ENCODE measurements around the gene AS3MT.
"Not testable (repeated sequence)": the region's sequence is repeated elsewhere in the genome, so short reads cannot be mapped to it uniquely, and the experiment has no call there.

The AS3MT gene

DNA sequence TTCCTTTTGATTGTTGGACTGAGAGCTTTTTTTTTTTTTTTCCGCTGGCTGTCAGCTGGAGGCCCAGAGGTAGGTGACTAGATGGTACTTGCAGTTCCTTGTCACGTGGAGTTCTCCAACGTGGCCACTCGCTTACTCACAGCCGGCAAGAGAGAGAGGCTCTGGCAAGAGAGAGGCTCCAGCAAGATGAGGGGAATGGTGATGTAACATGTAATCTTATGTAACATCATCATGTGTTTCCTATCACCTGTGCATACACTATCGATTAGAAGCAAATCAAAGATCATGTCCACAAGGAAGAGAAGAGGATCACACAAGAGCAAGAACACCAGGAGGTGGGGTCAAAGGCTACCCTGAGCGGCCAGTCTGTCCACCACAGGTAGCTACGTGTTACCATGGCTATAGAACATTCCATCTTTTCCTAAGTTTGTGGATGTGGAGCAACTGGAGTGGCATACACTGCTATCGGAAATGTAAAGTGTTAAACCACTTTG lies 19.2 kb upstream of the AS3MT start:
- H3K9me2 ChIP-seq (replicated peaks; ENCODE audit: insufficient read depth, low read length): no peaks in the 10 kb centered on the region
- no peak overlapping the region for H3K27ac ChIP-seq (ENCODE audit: low read depth, low read length)
- no peak overlapping the region for H2AFZ ChIP-seq (ENCODE audit: low read depth, low read length, severe bottlenecking)
- no peaks in the 10 kb centered on the region for H3K36me3 ChIP-seq (ENCODE audit: low read length)
- TF ChIP-seq EZH2phosphoT487 (conservative IDR thresholded peaks at IDR 0.05; ENCODE audit: low read length) (no peak), CTCF (IDR thresholded peaks at IDR 0.05; ENCODE audit: insufficient read depth, low read length, poor library complexity, severe bottlenecking) (no peak)
- no peaks in the 10 kb centered on the region for H3K79me2 ChIP-seq (ENCODE audit: insufficient read depth, low read length)
- H3K4me3 ChIP-seq (ENCODE audit: insufficient read depth, low read length, poor library complexity, severe bottlenecking): no peak overlapping the region
- H3K9me3 ChIP-seq (ENCODE audit: insufficient read depth, low read length): no peaks in the 10 kb centered on the region
- H3K4me2 ChIP-seq (ENCODE audit: low read depth, low read length, poor library complexity, severe bottlenecking): no peak overlapping the region
- no peaks in the 10 kb centered on the region for H4K20me1 ChIP-seq (ENCODE audit: low read depth, low read length)
- H3K27me3 ChIP-seq (ENCODE audit: low read length): no peaks in the 10 kb centered on the region
- no peaks in the 10 kb centered on the region for H3F3A ChIP-seq (ENCODE audit: insufficient read depth)
- no peak overlapping the region for H3K9ac ChIP-seq (ENCODE audit: low read length)

DNA sequence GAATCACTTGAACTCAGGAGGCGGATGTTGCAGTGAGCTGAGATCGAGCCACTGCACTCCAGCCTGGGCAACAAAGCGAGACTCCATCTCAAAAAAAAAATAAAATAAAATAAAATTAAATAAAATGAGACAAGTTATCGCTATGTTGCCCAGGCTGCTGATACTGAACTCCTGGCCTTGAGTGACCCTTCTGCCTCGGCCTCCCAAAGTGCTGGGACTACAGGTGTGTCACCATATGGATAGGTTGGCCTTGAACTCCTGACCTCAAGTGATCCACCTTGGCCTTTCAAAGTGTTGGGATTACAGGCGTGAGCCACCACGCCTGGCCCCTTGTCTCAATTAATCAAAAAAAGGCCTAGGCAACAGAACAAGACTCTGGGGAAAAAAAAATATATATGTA lies 16.0 kb upstream of the AS3MT start:
- not testable (repeated sequence) for H3K4me2 ChIP-seq (ENCODE audit: low read depth, low read length, poor library complexity, severe bottlenecking); H3K9me2 ChIP-seq (replicated peaks; ENCODE audit: insufficient read depth, low read length); H3K79me2 ChIP-seq (ENCODE audit: insufficient read depth, low read length)

GRCh38 chr10:102855731-102856436 lies 13.4 kb upstream of the AS3MT start:
- H3K79me2 ChIP-seq (ENCODE audit: insufficient read depth, low read length); H3K4me2 ChIP-seq (ENCODE audit: low read depth, low read length, poor library complexity, severe bottlenecking); H3F3A ChIP-seq (ENCODE audit: insufficient read depth); H3K4me3 ChIP-seq (ENCODE audit: insufficient read depth, low read length, poor library complexity, severe bottlenecking); H4K20me1 ChIP-seq (ENCODE audit: low read depth, low read length); H3K27me3 ChIP-seq (ENCODE audit: low read length); H3K36me3 ChIP-seq (ENCODE audit: low read length); H3K9ac ChIP-seq (ENCODE audit: low read length); H3K9me3 ChIP-seq (ENCODE audit: insufficient read depth, low read length); H3K27ac ChIP-seq (ENCODE audit: low read depth, low read length); H2AFZ ChIP-seq (ENCODE audit: low read depth, low read length, severe bottlenecking); H3K9me2 ChIP-seq (replicated peaks; ENCODE audit: insufficient read depth, low read length): not testable (repeated sequence)

More for the DNA sequence above, 16.0 kb upstream of the AS3MT start:
- H2AFZ ChIP-seq (ENCODE audit: low read depth, low read length, severe bottlenecking); H3F3A ChIP-seq (ENCODE audit: insufficient read depth); H4K20me1 ChIP-seq (ENCODE audit: low read depth, low read length); H3K9ac ChIP-seq (ENCODE audit: low read length); H3K27ac ChIP-seq (ENCODE audit: low read depth, low read length); H3K36me3 ChIP-seq (ENCODE audit: low read length); H3K4me3 ChIP-seq (ENCODE audit: insufficient read depth, low read length, poor library complexity, severe bottlenecking); H3K9me3 ChIP-seq (ENCODE audit: insufficient read depth, low read length); H3K27me3 ChIP-seq (ENCODE audit: low read length): not testable (repeated sequence)

DNA sequence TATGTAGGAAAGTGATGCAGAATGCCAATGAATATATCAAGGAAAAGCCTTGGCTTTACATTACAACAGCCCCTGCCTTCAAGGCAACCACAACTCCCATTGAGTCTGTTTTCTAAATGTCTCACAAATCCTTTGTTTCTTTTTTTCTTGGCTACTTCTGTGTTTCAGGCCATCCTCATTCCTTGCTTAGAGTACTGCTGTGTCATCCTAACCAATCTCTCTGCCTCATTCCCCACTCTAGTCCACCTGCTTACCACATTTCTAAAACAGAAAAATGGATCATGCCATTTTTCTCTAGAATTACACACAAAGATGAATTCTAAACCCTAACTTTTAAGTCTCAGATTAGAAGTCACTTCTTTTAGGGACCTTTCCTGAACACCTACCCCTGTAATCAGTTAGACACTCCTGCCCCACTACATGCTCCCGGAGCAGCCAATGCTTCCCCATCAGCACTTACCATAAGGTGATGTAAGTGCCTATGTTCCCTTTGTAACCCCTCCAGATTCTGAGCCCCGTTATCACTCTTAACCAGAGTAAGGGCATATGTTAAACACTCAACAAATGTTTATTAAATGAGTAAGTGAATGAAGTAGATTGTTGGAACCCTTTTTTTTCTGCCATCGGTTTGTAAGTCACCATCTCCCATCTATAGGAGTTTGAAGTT lies 12.4 kb upstream of the AS3MT start:
- TF ChIP-seq CTCF (IDR thresholded peaks at IDR 0.05; ENCODE audit: insufficient read depth, low read length, poor library complexity, severe bottlenecking) (no peak), EZH2phosphoT487 (conservative IDR thresholded peaks at IDR 0.05; ENCODE audit: low read length) (no peak)
- Histone ChIP-seq H3K9ac (ENCODE audit: low read length) (no peak overlapping the region), H3K27ac (ENCODE audit: low read depth, low read length) (no peak overlapping the region), H3K9me2 (replicated peaks; ENCODE audit: insufficient read depth, low read length) (no peaks in the 10 kb centered on the region), H3F3A (ENCODE audit: insufficient read depth) (no peaks in the 10 kb centered on the region), H3K4me3 (ENCODE audit: insufficient read depth, low read length, poor library complexity, severe bottlenecking) (no peak overlapping the region), H4K20me1 (ENCODE audit: low read depth, low read length) (no peaks in the 10 kb centered on the region), H3K79me2 (ENCODE audit: insufficient read depth, low read length) (no peaks in the 10 kb centered on the region), H2AFZ (ENCODE audit: low read depth, low read length, severe bottlenecking) (no peak overlapping the region), H3K4me2 (ENCODE audit: low read depth, low read length, poor library complexity, severe bottlenecking) (no peak overlapping the region), H3K27me3 (ENCODE audit: low read length) (no peaks in the 10 kb centered on the region), H3K9me3 (ENCODE audit: insufficient read depth, low read length) (no peaks in the 10 kb centered on the region), H3K36me3 (ENCODE audit: low read length) (no peaks in the 10 kb centered on the region)

All from SU-DHL-6 (cell line).